Activated naive CD8-positive, alpha-beta T cell (primary cell): ENCODE measurements around the gene MYOM1.

Experiments used
- H3K27ac Mint-ChIP-seq: one replicate; pipeline ENCODE4 v1.8.0; 2021; ENCODE audit warnings: mixed read lengths
- H3K27me3 Mint-ChIP-seq: one replicate; pipeline ENCODE4 v1.8.0; 2021; ENCODE audit warnings: mixed read lengths
- H3K36me3 Mint-ChIP-seq: one replicate; pipeline ENCODE4 v1.8.0; 2021; ENCODE audit warnings: mixed read lengths
- H3K4me1 Mint-ChIP-seq: one replicate; pipeline ENCODE4 v1.8.0; 2021; ENCODE audit warnings: low read depth, mixed read lengths
- H3K4me3 Mint-ChIP-seq: one replicate; pipeline ENCODE4 v1.8.0; 2021; ENCODE audit warnings: mild to moderate bottlenecking, mixed read lengths
- H3K9me3 Mint-ChIP-seq: one replicate; pipeline ENCODE4 v1.8.0; 2021; ENCODE audit warnings: low read depth, mixed read lengths

Gene MYOM1

GRCh38 chr18:3164381-3164780 lies 55.4 kb downstream of the MYOM1 start:
- Mint-ChIP-seq H3K27ac (no peak overlapping the region), H3K27me3 (no peaks in the 10 kb centered on the region), H3K4me3 (no peak overlapping the region), H3K9me3 (no peaks in the 10 kb centered on the region), H3K4me1 (no peaks in the 10 kb centered on the region), H3K36me3 (peaks cover 12% of the 10 kb centered on the region)

GRCh38 chr18:3163968-3164367 lies 55.8 kb downstream of the MYOM1 start:
- H3K27ac Mint-ChIP-seq = no peak overlapping the region
- no peaks in the 10 kb centered on the region for H3K27me3 Mint-ChIP-seq

GRCh38 chr18:3162181-3162580 lies 57.6 kb downstream of the MYOM1 start:
- Mint-ChIP-seq H3K4me3 (no peak overlapping the region), H3K27me3 (no peaks in the 10 kb centered on the region), H3K9me3 (no peaks in the 10 kb centered on the region), H3K36me3 (peaks cover 11% of the 10 kb centered on the region), H3K27ac (no peak overlapping the region), H3K4me1 (no peaks in the 10 kb centered on the region)

More at GRCh38 chr18:3163968-3164367, 55.8 kb downstream of the MYOM1 start:
- H3K9me3 Mint-ChIP-seq = no peaks in the 10 kb centered on the region
- H3K36me3 Mint-ChIP-seq = peaks cover 13% of the 10 kb centered on the region
- H3K4me3 Mint-ChIP-seq = no peak overlapping the region
- no peaks in the 10 kb centered on the region for H3K4me1 Mint-ChIP-seq

GRCh38 chr18:3159830-3160229 lies 59.9 kb downstream of the MYOM1 start:
- Mint-ChIP-seq H3K27me3 (no peaks in the 10 kb centered on the region), H3K4me3 (no peak overlapping the region), H3K36me3 (peaks cover 11% of the 10 kb centered on the region), H3K27ac (no peak overlapping the region), H3K9me3 (no peaks in the 10 kb centered on the region), H3K4me1 (no peaks in the 10 kb centered on the region)

GRCh38 chr18:3157606-3158005 lies 62.2 kb downstream of the MYOM1 start:
- Mint-ChIP-seq H3K9me3 (no peaks in the 10 kb centered on the region), H3K36me3 (peaks cover 6% of the 10 kb centered on the region), H3K27me3 (no peaks in the 10 kb centered on the region), H3K27ac (no peak overlapping the region), H3K4me1 (no peaks in the 10 kb centered on the region), H3K4me3 (no peak overlapping the region)

- Mint-ChIP-seq H3K4me3 (no peak overlapping the region), H3K36me3 (peaks cover 6% of the 10 kb centered on the region), H3K4me1 (no peaks in the 10 kb centered on the region), H3K9me3 (no peaks in the 10 kb centered on the region), H3K27me3 (no peaks in the 10 kb centered on the region), H3K27ac (no peak overlapping the region)
Observed at GRCh38 chr18:3157086-3157485, 62.7 kb downstream of the MYOM1 start.

- no peak overlapping the region for H3K27ac Mint-ChIP-seq
- peaks cover 3% of the 10 kb centered on the region for H3K4me1 Mint-ChIP-seq
- H3K36me3 Mint-ChIP-seq = peaks cover 4% of the 10 kb centered on the region
- no peak overlapping the region for H3K4me3 Mint-ChIP-seq
- no peaks in the 10 kb centered on the region for H3K9me3 Mint-ChIP-seq
- no peaks in the 10 kb centered on the region for H3K27me3 Mint-ChIP-seq
Observed at GRCh38 chr18:3156325-3156640, 63.5 kb downstream of the MYOM1 start.

- Mint-ChIP-seq H3K27me3 (no peaks in the 10 kb centered on the region), H3K4me1 (peaks cover 3% of the 10 kb centered on the region), H3K4me3 (no peak overlapping the region), H3K36me3 (peaks cover 2% of the 10 kb centered on the region), H3K9me3 (no peaks in the 10 kb centered on the region), H3K27ac (no peak overlapping the region)
Observed at GRCh38 chr18:3154214-3154613, 65.6 kb downstream of the MYOM1 start.

GRCh38 chr18:3153107-3153704 lies 66.6 kb downstream of the MYOM1 start:
- Mint-ChIP-seq H3K4me3 (no peak overlapping the region), H3K27me3 (no peaks in the 10 kb centered on the region), H3K4me1 (peaks cover 3% of the 10 kb centered on the region), H3K27ac (no peak overlapping the region), H3K9me3 (no peaks in the 10 kb centered on the region), H3K36me3 (peaks cover under 1% of the 10 kb centered on the region)

GRCh38 chr18:3152294-3152693 lies 67.5 kb downstream of the MYOM1 start:
- no peaks in the 10 kb centered on the region for H3K27me3 Mint-ChIP-seq
- H3K9me3 Mint-ChIP-seq = no peaks in the 10 kb centered on the region
- peaks cover 3% of the 10 kb centered on the region for H3K4me1 Mint-ChIP-seq
- H3K4me3 Mint-ChIP-seq = no peak overlapping the region
- no peaks in the 10 kb centered on the region for H3K36me3 Mint-ChIP-seq
- no peak overlapping the region for H3K27ac Mint-ChIP-seq

GRCh38 chr18:3151399-3152264 lies 68.1 kb downstream of the MYOM1 start:
- peaks cover 3% of the 10 kb centered on the region for H3K4me1 Mint-ChIP-seq
- no peak overlapping the region for H3K4me3 Mint-ChIP-seq
- no peaks in the 10 kb centered on the region for H3K27me3 Mint-ChIP-seq
- H3K9me3 Mint-ChIP-seq = no peaks in the 10 kb centered on the region
- no peaks in the 10 kb centered on the region for H3K36me3 Mint-ChIP-seq
- no peak overlapping the region for H3K27ac Mint-ChIP-seq

GRCh38 chr18:3150688-3151087 lies 69.1 kb downstream of the MYOM1 start:
- Mint-ChIP-seq H3K27me3 (no peaks in the 10 kb centered on the region), H3K9me3 (no peaks in the 10 kb centered on the region), H3K4me1 (peaks cover 3% of the 10 kb centered on the region), H3K36me3 (no peaks in the 10 kb centered on the region), H3K4me3 (no peak overlapping the region), H3K27ac (no peak overlapping the region)

- no peaks in the 10 kb centered on the region for H3K9me3 Mint-ChIP-seq
- no peaks in the 10 kb centered on the region for H3K27me3 Mint-ChIP-seq
- no peak overlapping the region for H3K4me3 Mint-ChIP-seq
- H3K27ac Mint-ChIP-seq = no peak overlapping the region
- H3K4me1 Mint-ChIP-seq = peaks cover 3% of the 10 kb centered on the region
- no peaks in the 10 kb centered on the region for H3K36me3 Mint-ChIP-seq
Observed at GRCh38 chr18:3150274-3150673, 69.5 kb downstream of the MYOM1 start.

- no peaks in the 10 kb centered on the region for H3K27me3 Mint-ChIP-seq
- H3K4me3 Mint-ChIP-seq = no peak overlapping the region
- no peaks in the 10 kb centered on the region for H3K36me3 Mint-ChIP-seq
- no peak overlapping the region for H3K27ac Mint-ChIP-seq
- peaks cover 3% of the 10 kb centered on the region for H3K4me1 Mint-ChIP-seq
- no peaks in the 10 kb centered on the region for H3K9me3 Mint-ChIP-seq
Observed at GRCh38 chr18:3148930-3149535, 70.7 kb downstream of the MYOM1 start.

- H3K27me3 Mint-ChIP-seq = no peaks in the 10 kb centered on the region
- no peak overlapping the region for H3K27ac Mint-ChIP-seq
- H3K9me3 Mint-ChIP-seq = peaks cover 2% of the 10 kb centered on the region
- peaks cover 4% of the 10 kb centered on the region for H3K36me3 Mint-ChIP-seq
- H3K4me3 Mint-ChIP-seq = no peak overlapping the region
- peaks cover 3% of the 10 kb centered on the region for H3K4me1 Mint-ChIP-seq
Observed at GRCh38 chr18:3147935-3148554, 71.7 kb downstream of the MYOM1 start.
